GM12878 (cell line): ENCODE data around the gene FGL2. TPM values are rescaled to one million over a fixed set of nuclear protein-coding genes. Genes with fewer than 3 reads are reported as not detected.

Experiments
- ATAC-seq: fragments of 200-7000 bp; cut with Tn5 transposase; 3 replicates; pipeline ENCODE4 v1.9.1; 2020; ENCODE audit warnings: mild to moderate bottlenecking, moderate library complexity
- Bru-seq: library from RNA; stranded (reverse); fragments of 400-500 nt; gene quantifications from one replicate; lab custom pipeline; 2021; lab: Mats Ljungman, UMichigan
- BruChase-seq, 2 experiments: library from RNA; stranded (reverse); fragments of 400-500 nt; gene quantifications; one replicate each; lab custom pipeline; 2021; lab: Mats Ljungman, UMichigan
- BruUV-seq: library from RNA; stranded (reverse); fragments of 400-500 nt; replicated peaks from 2 replicates; lab custom pipeline; 2021; lab: Mats Ljungman, UMichigan
- CTCF ChIA-PET: fragments of 300-600 bp; sonication (Branson Sonifier 250); formaldehyde crosslinking; extraction: SDS; loops from one replicate; lab custom pipeline; 2021; ENCODE audit warnings: inconsistent platforms; lab: Yijun Ruan, JAX
- POLR2A ChIA-PET: fragments of 350-600 bp; formaldehyde crosslinking; extraction: SDS; loops from one replicate; lab custom pipeline; 2021; ENCODE audit warnings: inconsistent platforms; lab: Charles Lee
- RAD21 ChIA-PET: fragments of 300-600 bp; sonication (Branson Sonifier 250); formaldehyde crosslinking; loops from one replicate; lab custom pipeline; 2023; ENCODE audit warnings: antibody characterized with exemption; ENCODE audit not compliant: unreplicated experiment; lab: Charles Lee
- SMC1A ChIA-PET: fragments of 300-600 bp; sonication (Branson Sonifier 250); formaldehyde crosslinking; loops from one replicate; lab custom pipeline; 2023; ENCODE audit not compliant: unreplicated experiment, uncharacterized antibody; lab: Charles Lee
- DNase-seq: peaks from one replicate; pipeline ENCODE4 v3.0.0-alpha.2; 2011; ENCODE audit warnings: low read depth, low spot score
- FAIRE-seq: peaks from 3 replicates; lab custom pipeline; 2011; peaks lifted over from hg19 to GRCh38; lab: Jason Lieb, UNC
- H2AFZ ChIP-seq: 2 replicates; pipeline ENCODE4 v1.6.0; 2011; ENCODE audit warnings: low read depth, low read length, control low read depth; ENCODE audit not compliant: control insufficient read depth
- H3K27ac ChIP-seq: 2 replicates; pipeline ENCODE4 v1.5.1; 2011; ENCODE audit warnings: control low read depth; ENCODE audit not compliant: control insufficient read depth, insufficient read depth
- H3K27me3 ChIP-seq, 2 experiments: replicated peaks in 1 of 2; 2 replicates each; pipeline versions ENCODE4 v1.6.0 to v1.6.1; 2011; ENCODE audit warnings: low read length in 1 of 2; ENCODE audit not compliant: control insufficient read depth in 2 of 2, insufficient read depth in 2 of 2
- H3K36me3 ChIP-seq, 2 experiments: 2 replicates each; pipeline ENCODE4 v1.5.1; 2011; ENCODE audit warnings: low read length in 1 of 2; ENCODE audit not compliant: control insufficient read depth in 2 of 2, insufficient read depth in 2 of 2
- H3K4me1 ChIP-seq: 2 replicates; pipeline ENCODE4 v1.6.1; 2011; ENCODE audit warnings: mild to moderate bottlenecking, low read length, moderate library complexity, mixed read lengths; ENCODE audit not compliant: control insufficient read depth, insufficient read depth
- H3K4me2 ChIP-seq: 2 replicates; pipeline ENCODE4 v1.6.0; 2011; ENCODE audit warnings: control low read depth; ENCODE audit not compliant: control insufficient read depth, insufficient read depth
- H3K4me3 ChIP-seq: fragments of 200-600 bp; sonication (generic); 2 replicates; pipeline ENCODE4 v1.5.1; 2016
- H3K79me2 ChIP-seq: 2 replicates; pipeline ENCODE4 v1.6.0; 2011; ENCODE audit warnings: low read length; ENCODE audit not compliant: control insufficient read depth, insufficient read depth
- H3K9ac ChIP-seq: 2 replicates; pipeline ENCODE4 v1.8.0; 2011; ENCODE audit warnings: low read length, control low read depth, mixed read lengths; ENCODE audit not compliant: control insufficient read depth, insufficient read depth
- H3K9me3 ChIP-seq: replicated peaks from 3 replicates; pipeline ENCODE4 v1.5.1; 2011; ENCODE audit warnings: mild to moderate bottlenecking, low read length; ENCODE audit not compliant: control insufficient read depth, insufficient read depth
- H4K20me1 ChIP-seq: 2 replicates; pipeline ENCODE4 v1.6.0; 2011; ENCODE audit not compliant: control insufficient read depth, insufficient read depth
- RB1 ChIP-seq: fragments of 450-650 bp; formaldehyde crosslinking; IDR thresholded peaks from 2 replicates; pipeline ENCODE4 v1.6.1; 2017; ENCODE audit warnings: mild to moderate bottlenecking, borderline replicate concordance
- RUNX3 ChIP-seq: IDR thresholded peaks from 2 replicates; pipeline ENCODE4 v1.6.1; 2012; ENCODE audit warnings: low read length, inconsistent platforms
- ZNF592 ChIP-seq: fragments of 450-650 bp; IDR thresholded peaks from 2 replicates; pipeline ENCODE4 v1.6.1; 2017; ENCODE audit warnings: mild to moderate bottlenecking, moderate library complexity
- WGBS: methylation state at CpG from one replicate; pipeline ENCODE4 v1.1.6; 2016; ENCODE audit warnings: low lambda C conversion rate; ENCODE audit not compliant: insufficient replicate concordance, insufficient coverage; ENCODE audit errors: missing lambda C conversion rate; 5-methylcytosine and 5-hydroxymethylcytosine counted together
- in situ Hi-C: fragments of 300-500 bp; cut with MboI; formaldehyde crosslinking; loops from 9 replicates; pipeline ENCODE4 v1.14.3; 2018; ENCODE audit warnings: mixed read lengths
- intact Hi-C: fragments of 100-400 bp; cut with micrococcal nuclease; formaldehyde crosslinking; loops from one replicate; pipeline ENCODE4 v1.14.2; 2022; ENCODE audit not compliant: unreplicated experiment
- long read RNA-seq, 2 experiments: library from polyadenylated mRNA; unstranded; transcript quantifications; one replicate each; pipeline ENCODE4 v2.0.0, GENCODE V29; 2019 to 2020
- polyA minus RNA-seq, 3 experiments: library from RNA; depleted of rRNA, polyadenylated mRNA; stranded (reverse); fragments of >200 nt; gene quantifications; 2 replicates each; pipeline ENCODE4 v1.2.3, GENCODE V29; 2011
- polyA plus RNA-seq, 11 experiments: library from polyadenylated mRNA; depleted of rRNA in 4 of 11; unstranded in 6 of 11; stranded (reverse) in 5 of 11; fragments of >200 nt; fragmentation: Nextera tagmentation in 4 of 11; fragmentation: Illumina TruSeq in 1 of 11; extraction: Ambion mirVana in 4 of 11; extraction: Trizol in 1 of 11; gene quantifications; 1 replicate in 1 of 11; 2 replicates in 10 of 11; pipeline versions ENCODE4 v1.2.1 to v1.2.3, GENCODE V29; 2011 to 2016; ENCODE audit warnings: inconsistent platforms in 2 of 11, missing spikeins in 2 of 11, low read depth in 1 of 11
- total RNA-seq, 4 experiments: library from RNA; depleted of rRNA in 3 of 4; stranded (reverse); fragments of >200 nt in 3 of 4; fragmentation: Illumina TruSeq in 1 of 4; extraction: Trizol in 1 of 4; gene quantifications; 2 replicates each; pipeline versions ENCODE4 v1.2.1 to v1.2.3, GENCODE V29; 2013 to 2021

The FGL2 gene
- 1.4 and 2.1 TPM in 2 replicates for total RNA-seq (2013; cell fraction: nucleolus; rRNA removed)
- total RNA-seq (2014; rRNA removed), result 1.9 and 2.5 TPM in 2 replicates
- total RNA-seq (2014; rRNA removed; fragmentation: Illumina TruSeq; extraction: Trizol), result 3.2 and 3.5 TPM in 2 replicates
- total RNA-seq (2021), result 1.2 and 1.7 TPM in 2 replicates
- 1.1 TPM for polyA plus RNA-seq (2011; ENCODE audit: low read depth)
- 0.04 TPM in 1 of 2 replicates, not detected in the other for polyA plus RNA-seq (2011; rRNA removed)
- polyA plus RNA-seq (2011; cell fraction: cytosol; rRNA removed), result not detected in 2 replicates
- polyA plus RNA-seq (2011; cell fraction: nucleus; rRNA removed), result not detected in 2 replicates
- polyA plus RNA-seq (2012), result 1.3 and 1.7 TPM in 2 replicates
- 2.5 and 4.3 TPM in 2 replicates for polyA plus RNA-seq (2014; fragmentation: Illumina TruSeq; extraction: Trizol)
- polyA plus RNA-seq (2014; fragmentation: Nextera tagmentation; extraction: Ambion mirVana), result 1 to 10 TPM; 1.2 to 1.6 TPM
- polyA plus RNA-seq (2014; rRNA removed), result 1.4 and 1.5 TPM in 2 replicates
- polyA plus RNA-seq (2016; fragmentation: Nextera tagmentation; extraction: Ambion mirVana), result under 1 TPM; 0.44 to 0.66 TPM
- not detected in 2 replicates for polyA minus RNA-seq (2011; rRNA and poly(A)+ RNA removed)
- polyA minus RNA-seq (2011; cell fraction: cytosol; rRNA and poly(A)+ RNA removed), result not detected in 2 replicates
- polyA minus RNA-seq (2011; cell fraction: nucleus; rRNA and poly(A)+ RNA removed), result not detected in 2 replicates
- percentile 39 among the genes with signal in this experiment for Bru-seq, nascent RNA
- BruChase-seq, experiment 1, labeled RNA remaining after a 6-hour chase, result percentile 24 among the genes with signal in this experiment
- BruChase-seq, experiment 2, labeled RNA remaining after a 2-hour chase, result percentile 35 among the genes with signal in this experiment
- long read RNA-seq, experiment 1, full-length matches to known transcripts, result 3 of 3 reads
- long read RNA-seq, experiment 1, partial matches to known transcripts, result 0 of 3 reads
- long read RNA-seq, experiment 1, other reads (novel, unspliced or antisense), result 0 of 3 reads
- long read RNA-seq, experiment 2, full-length matches to known transcripts, result 46 of 48 reads
- long read RNA-seq, experiment 2, partial matches to known transcripts, result 0 of 48 reads
- long read RNA-seq, experiment 2, other reads (novel, unspliced or antisense), result 2 of 48 reads

DNA sequence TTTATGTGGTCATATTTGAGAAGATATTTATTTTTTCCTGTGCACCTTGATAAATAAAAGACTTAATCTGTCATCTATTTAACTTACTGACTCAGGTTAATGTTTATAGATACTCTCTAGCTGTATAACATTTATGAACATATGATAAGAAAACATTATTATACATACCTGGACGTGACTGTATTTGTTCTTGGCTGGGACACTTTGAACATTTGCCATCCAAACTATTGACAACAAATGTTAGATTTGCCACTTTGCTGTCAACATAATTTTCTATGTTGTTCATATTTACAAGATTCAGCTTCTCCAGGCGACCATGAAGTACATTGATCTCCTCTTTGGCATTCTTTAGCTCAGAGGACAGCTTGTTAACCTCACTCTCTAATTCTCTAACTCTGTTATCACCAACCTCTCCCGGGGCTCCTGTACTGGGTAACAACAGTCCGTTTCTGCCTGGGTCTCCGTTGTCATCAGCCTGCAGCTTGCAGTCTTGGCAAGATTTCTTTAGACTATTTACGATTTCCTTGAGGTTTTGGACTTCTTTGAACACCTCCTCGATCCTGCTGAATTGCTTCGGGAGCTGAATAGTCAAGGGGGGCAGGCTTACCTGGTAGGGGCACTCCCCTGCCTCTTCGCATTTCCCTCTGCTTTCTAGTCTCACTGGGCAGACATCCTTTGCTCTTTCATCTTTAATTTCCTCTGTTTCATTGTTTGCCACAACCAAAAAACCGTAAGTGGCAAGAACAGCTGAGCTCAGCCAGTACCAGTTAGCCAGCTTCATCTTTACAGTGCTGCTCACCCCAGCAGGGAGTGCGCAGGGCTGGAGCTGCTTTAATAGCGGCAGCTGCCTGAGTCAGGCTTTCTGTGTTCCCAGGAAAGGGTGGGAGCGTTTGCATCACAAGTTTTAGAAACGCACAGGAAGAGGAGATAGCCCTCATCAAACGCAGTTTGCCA is at the start of gene FGL2:
Gene FGL2, minus strand, starts transcription at position 807 of the 954 bp plus-strand sequence. Its CDS starts 26 bp downstream, at position 781.
- H3K4me1 ChIP-seq, result peaks cover 32% of the 10 kb centered on the region
- no peaks in the 10 kb centered on the region; the same call in 1 of the 2 replicates for H3K79me2 ChIP-seq
- CTCF ChIA-PET, result interaction anchor here (1.3 to 5.3 kb wide), 5 partner anchors 13 to 135 kb away, joined by 3 to 67 read pairs (median 4); no protein-coding TSS in a partner anchor
- TF ChIP-seq RB1, result 0 out of 2 replicates have a peak, but pooled peaks have one; percentile 22
- peak; percentile 28; the same call in 1 of the 2 replicates for TF ChIP-seq RUNX3
- TF ChIP-seq ZNF592, result no peak
- TF ChIP-seq, all 136 proteins: peak for 2
- BruUV-seq, result no TSS peak
- Histone ChIP-seq H3K36me3 (no peaks in the 10 kb centered on the region), H3K27me3 (no peaks in the 10 kb centered on the region), H3K4me3 (peak within 1 kb of the TSS; percentile 64), H2AFZ (peak within 1 kb of the TSS; percentile 87), H3K9me3 (no peaks in the 10 kb centered on the region), H4K20me1 (no peaks in the 10 kb centered on the region), H3K9ac (peak within 1 kb of the TSS; percentile 66), H3K27ac (peak within 1 kb of the TSS; percentile 81), H3K4me2 (peak within 1 kb of the TSS; percentile 98)
- in situ Hi-C loops (no loop called here), intact Hi-C loops (loop anchor here (2.0 kb wide), 1 partner anchor 48 kb away; no protein-coding TSS in a partner anchor)
- RAD21 ChIA-PET, result interaction anchor here (0.8 to 6.4 kb wide), 10 partner anchors 42 to 215 kb away, joined by 3 to 72 read pairs (median 4); partner anchors contain the start of gene CCDC146
- FAIRE-seq (no peak), DNase-seq (no peak), ATAC-seq (peak; percentile 37)
- WGBS, result 1% methylated on average over 15 of the region's 15 CpGs
- POLR2A ChIA-PET, result interaction anchor here (0.5 to 2.5 kb wide), 4 partner anchors 10 to 592 kb away, joined by 3 to 9 read pairs (median 3); no protein-coding TSS in a partner anchor
- SMC1A ChIA-PET, result interaction anchor here (0.5 to 8.6 kb wide), 11 partner anchors 10 to 542 kb away, joined by 3 to 124 read pairs (median 4); partner anchors contain the start of gene CCDC146
